Activated CD4-positive, CD25-positive, alpha-beta regulatory T cell (primary cell): ENCODE data around the gene FNDC4.
A peak's percentile ranks its signal among the peaks of the same experiment; 100 is the strongest.

Experiments
- DNase-seq, 4 experiments: peaks; one replicate each; lab custom pipeline; 2025; lab: John Stamatoyannopoulos, UW

Gene FNDC4

GRCh38 chr2:27493948-27494283, 1.1 kb downstream of the FNDC4 start:
- no peak for DNase-seq

DNA sequence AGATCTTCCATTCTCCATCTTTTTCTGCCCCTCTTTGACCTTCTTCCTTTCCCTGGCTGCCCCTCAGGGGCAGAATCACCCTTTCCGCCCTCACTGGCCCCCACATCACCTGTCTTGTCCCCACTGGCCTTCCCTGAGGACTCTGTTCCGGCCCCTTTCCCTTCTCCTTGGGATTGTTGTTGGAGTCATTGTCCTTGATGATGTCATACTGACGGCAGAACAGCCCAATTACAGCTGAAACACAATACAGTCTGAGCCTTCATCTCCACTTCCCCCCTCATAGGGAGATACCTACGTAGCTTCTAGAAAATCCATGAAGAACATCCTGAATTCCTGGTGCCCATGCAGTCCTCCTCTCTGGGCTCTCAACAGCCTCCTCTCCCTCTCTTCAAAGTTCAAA, 2.4 kb downstream of the FNDC4 start:
- no peak for DNase-seq

DNA sequence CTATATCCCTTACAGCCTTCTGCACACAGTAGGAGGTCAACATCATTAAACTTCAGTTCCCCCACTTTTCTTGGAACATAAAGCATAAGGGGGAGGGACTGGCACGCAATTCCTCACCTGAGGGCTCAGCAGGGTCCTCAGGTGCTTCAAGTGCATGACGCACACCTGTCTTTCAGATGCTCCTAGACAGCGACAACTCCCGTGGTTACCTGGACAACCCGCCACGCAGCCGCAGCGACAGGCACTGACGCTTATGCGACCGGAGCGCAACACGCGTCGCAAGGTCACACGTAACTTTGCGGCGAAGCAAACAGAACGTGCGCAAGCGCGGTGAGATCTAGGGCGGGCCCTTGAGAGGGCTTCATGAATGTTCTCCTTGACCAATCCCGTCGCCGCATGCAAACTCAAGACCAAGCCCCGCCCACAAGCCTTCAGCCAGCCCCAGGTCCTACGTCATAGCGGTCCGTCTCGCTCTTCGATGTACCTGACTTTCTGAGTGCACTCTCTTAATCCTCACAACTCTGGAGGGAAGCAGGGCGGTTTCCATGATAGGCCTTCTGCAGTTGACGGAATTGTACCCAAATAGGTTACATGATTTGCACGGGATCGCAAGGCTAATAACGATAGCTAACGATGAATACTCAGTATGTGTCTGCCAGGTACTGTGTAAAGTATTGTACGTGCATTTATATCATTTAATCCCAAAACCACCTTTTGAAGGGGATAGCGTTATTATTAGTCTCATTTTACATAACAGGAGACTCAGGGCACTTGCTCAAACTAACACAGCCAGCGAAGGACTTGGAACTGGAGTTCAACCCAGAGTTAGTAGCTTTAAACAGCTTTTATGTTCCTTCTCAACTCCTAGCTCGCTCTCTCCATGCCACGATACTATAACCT, 5.3 kb downstream of the FNDC4 start, which contains the start of gene IFT172:
Gene IFT172 (minus strand): TSS at position 246 of the 900 bp plus-strand sequence. CDS start 90 bp downstream, at position 156.
- DNase-seq = peak; percentile 91 to 97 (median 96)

- DNase-seq = no peak
Observed at GRCh38 chr2:27489118-27489497, 5.9 kb downstream of the FNDC4 start.

GRCh38 chr2:27485496-27485895, 9.5 kb downstream of the FNDC4 start:
- no peak for DNase-seq

- DNase-seq = no peak
Observed at GRCh38 chr2:27471961-27472360, 23.0 kb downstream of the FNDC4 start.

DNA sequence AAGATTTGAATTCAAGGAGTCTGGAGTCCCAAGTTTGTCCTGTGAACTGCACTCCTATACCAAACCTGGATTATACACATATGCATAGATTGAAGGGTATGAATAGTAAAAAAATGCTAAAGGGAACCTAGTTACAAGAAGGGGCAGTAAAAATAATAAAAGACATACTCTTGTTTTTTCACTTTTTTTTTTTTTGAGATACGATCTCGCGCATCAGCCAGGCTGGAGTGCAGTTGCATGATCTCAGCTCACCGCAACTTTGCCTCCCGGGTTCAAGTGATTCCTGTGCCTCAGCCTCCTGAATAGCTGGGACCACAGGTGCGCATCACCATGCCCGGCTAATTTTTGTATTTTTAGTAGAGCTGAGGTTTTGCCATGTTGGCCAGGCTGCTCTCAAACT, 30.6 kb downstream of the FNDC4 start:
- no peak for DNase-seq

DNA sequence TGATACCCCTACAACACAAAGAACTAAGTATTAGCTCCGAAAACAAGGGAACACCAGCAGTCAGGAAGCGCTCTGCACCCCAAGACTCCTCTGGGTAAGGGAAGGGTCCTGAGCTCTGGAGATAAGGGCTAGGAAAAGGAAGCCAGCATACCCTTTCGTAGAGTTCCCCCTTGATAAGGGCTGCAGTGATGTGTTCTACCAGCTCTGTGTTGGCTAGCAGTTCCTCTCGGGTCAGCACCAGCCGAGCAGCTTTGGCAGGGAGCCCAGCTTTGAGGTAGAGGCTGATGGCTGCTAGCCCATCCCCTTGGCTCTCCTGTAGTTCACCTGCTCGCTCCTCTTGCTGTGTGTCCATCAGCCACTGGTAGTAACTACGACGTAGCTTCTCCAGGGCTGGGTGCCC, 33.9 kb downstream of the FNDC4 start:
- no peak for DNase-seq

GRCh38 chr2:27453968-27454367, 41.0 kb downstream of the FNDC4 start:
- DNase-seq = no peak

DNA sequence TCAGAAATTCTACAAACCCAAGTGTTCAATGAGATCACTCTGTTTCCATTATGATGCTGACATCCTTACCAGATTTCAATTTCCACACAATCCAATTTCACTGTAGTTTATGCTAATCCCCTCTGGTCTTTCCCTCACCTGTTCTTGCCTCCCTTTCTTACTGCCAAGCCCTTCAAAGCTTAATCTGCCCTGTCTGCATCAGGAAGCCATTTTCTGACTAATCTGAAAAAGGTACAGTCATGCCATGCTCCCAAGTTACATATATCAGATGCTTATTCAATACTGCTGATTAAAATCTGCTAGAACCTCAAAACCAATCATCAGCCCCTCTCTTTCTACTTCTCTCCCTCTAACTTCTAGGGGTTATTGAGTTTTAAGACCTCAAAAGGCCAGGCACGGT, 43.9 kb downstream of the FNDC4 start:
- no peak for DNase-seq

DNA sequence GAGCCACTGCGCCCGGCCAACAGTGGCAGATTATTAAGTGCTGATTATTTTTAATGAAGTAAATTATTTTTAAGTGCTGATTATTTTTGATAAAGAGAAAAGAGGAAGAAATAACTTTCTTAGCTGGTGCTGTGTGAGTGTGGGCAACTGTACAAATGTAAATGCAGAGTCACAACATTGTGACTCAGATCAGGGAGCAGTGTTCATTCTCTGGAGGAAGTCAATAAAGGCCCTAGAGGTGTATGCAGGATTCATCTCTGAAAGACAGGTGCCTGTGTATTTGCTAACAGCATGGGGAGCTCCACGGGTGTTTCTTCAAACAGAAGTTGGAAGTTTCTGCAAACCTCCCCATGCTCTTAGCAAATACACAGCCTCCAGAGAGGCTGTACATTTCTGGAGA, 46.6 kb downstream of the FNDC4 start:
- DNase-seq = no peak

- no peak for DNase-seq
Observed at GRCh38 chr2:27446057-27446456, 48.9 kb downstream of the FNDC4 start.

- DNase-seq = no peak
Observed at GRCh38 chr2:27445615-27446014, 49.4 kb downstream of the FNDC4 start.

- DNase-seq = no peak
Observed at GRCh38 chr2:27445155-27445554, 49.8 kb downstream of the FNDC4 start.

- DNase-seq = no peak
Observed at GRCh38 chr2:27442920-27443282, 52.1 kb downstream of the FNDC4 start.

GRCh38 chr2:27441958-27442919, 52.8 kb downstream of the FNDC4 start, which contains the start of gene KRTCAP3:
KRTCAP3 (plus strand) TSS chr2:27442381; CDS start chr2:27442413, 32 bp downstream.
- DNase-seq = peak in 2 of 4 experiments; percentile 30 to 42
